AG09319 (cell line): ENCODE data around the gene FBRSL1.

ENCODE experiments used
- DNase-seq: peaks from one replicate; pipeline ENCODE4 v3.0.0-alpha.2; 2010; ENCODE audit warnings: low read depth; ENCODE audit errors: extremely low read depth
- CTCF ChIP-seq: IDR thresholded peaks from 2 replicates; pipeline ENCODE4 v1.5.1; 2011; ENCODE audit warnings: low read depth, mild to moderate bottlenecking, inconsistent platforms, low read length, moderate library complexity

Gene FBRSL1

GRCh38 chr12:132479938-132480622 lies 9.9 kb upstream of the FBRSL1 start:
- no peak for DNase-seq
- no peak for TF ChIP-seq CTCF

GRCh38 chr12:132480623-132481132 lies 9.3 kb upstream of the FBRSL1 start:
- TF ChIP-seq CTCF: no peak
- no peak for DNase-seq

GRCh38 chr12:132481345-132481744 lies 8.6 kb upstream of the FBRSL1 start:
- no peak for TF ChIP-seq CTCF
- no peak for DNase-seq

GRCh38 chr12:132481771-132482745 lies 7.9 kb upstream of the FBRSL1 start:
- TF ChIP-seq CTCF: no peak
- no peak for DNase-seq

- no peak for TF ChIP-seq CTCF
- DNase-seq: no peak
These were observed 7.2 kb upstream of the FBRSL1 start for GRCh38 chr12:132482771-132483170.

- DNase-seq: no peak
- TF ChIP-seq CTCF: no peak
These were observed 6.7 kb upstream of the FBRSL1 start for GRCh38 chr12:132483208-132483607.

- no peak for DNase-seq
- no peak for TF ChIP-seq CTCF
These were observed 6.3 kb upstream of the FBRSL1 start for GRCh38 chr12:132483612-132484011.
